CD4-positive, alpha-beta T cell treated with Interleukin-1 beta for 1 hour (primary cell): Measurements from ENCODE around the gene ZNF280A.
"Not testable (repeated sequence)": the region's sequence is repeated elsewhere in the genome, so short reads cannot be mapped to it uniquely, and the experiment has no call there.

Source experiments
- DNase-seq, 2 donors: peaks; one replicate each; pipeline ENCODE4 v3.0.0-alpha.2; 2020 to 2022

Gene ZNF280A

DNA sequence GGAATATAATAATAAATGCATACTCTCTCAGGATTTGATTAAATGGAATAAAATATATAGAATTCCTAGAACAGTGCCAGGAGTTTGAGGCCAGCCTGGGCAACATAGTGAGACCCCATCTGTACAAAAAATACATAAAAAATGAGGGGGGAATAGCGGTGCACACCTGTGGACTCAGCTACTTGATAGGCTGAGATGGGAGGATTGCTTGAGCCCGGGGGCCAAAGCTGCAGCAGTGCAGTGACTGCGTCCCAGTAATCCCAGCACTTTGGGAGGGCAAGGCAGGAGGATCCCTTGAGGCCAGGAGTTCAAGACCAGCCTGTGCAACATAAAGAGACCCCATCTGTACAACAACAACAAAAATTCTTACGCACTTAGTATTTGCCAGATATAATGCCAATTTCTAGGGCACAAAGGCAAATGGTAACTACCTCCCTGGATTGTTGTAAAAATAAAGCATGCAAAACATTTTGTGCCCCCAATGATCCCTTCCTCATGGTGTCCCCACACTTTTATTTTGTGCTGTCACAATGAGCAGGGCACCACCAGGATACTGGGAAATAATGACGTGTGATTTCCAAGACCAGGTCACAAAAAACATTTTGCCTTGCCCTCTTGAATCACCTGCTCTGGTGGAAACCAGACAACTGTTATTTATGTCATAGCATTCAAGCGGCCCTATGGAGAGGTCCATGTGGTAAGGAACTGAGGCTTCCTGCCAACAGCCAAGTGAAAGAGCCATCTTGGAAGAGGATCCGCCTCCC is 18.3 kb upstream of the ZNF280A start:
- no peak for DNase-seq

DNA sequence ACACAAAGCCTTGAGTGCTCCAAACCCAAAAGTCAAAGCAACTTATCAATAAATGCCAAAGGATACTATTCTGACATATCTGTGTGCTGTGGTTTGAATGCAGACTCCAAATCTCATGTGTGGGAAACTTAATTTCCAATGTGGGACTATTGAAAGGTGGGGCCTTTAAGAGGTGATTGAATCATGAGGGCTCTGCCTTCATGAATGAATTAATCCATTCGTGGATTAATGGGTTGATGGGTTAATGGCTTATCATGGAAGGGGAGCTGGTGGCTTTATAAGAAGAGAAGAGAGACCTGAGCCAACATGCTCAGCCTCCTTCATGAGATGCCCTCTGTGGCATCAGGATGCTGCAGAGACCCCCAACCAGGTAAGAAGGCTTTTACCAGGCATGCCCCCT is 16.8 kb upstream of the ZNF280A start:
- no peak for DNase-seq

DNA sequence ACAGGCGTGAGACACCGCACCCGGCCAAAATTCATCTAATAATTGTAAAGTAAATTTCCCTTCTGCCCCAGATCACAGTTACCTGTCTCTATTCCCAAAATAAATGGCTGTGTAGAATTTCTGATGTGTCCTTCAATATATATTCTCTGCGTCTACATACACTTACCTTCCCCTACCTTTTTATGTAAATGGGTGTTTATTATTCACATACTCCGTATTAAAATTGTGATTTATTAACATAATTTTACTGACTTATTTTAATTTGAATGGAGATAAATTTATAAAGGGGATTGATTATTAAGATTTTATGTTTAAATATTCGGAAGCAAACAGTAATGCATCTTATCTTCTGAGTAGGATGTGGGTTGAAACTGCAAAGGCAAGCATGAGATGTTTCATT is 16.4 kb upstream of the ZNF280A start:
- DNase-seq = no peak

DNA sequence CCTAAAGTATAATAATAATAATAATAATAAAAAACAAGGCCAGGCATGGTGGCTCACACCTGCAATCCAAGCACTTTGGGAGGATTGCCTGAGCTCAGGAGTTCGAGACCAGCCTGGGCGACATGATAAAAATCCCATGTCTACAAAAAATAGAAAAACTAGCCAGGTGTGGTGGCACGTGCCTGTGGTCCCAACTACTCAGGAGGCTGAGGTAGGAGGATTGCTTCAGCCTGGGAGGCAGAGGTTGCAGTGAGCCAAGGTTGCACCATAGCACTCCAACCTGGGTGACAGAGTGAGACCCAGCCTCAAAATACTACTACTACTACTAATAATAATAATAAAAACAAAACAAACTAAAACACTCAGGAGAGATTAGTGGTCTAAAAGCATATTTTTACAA is 15.6 kb upstream of the ZNF280A start:
- DNase-seq = no peak

DNA sequence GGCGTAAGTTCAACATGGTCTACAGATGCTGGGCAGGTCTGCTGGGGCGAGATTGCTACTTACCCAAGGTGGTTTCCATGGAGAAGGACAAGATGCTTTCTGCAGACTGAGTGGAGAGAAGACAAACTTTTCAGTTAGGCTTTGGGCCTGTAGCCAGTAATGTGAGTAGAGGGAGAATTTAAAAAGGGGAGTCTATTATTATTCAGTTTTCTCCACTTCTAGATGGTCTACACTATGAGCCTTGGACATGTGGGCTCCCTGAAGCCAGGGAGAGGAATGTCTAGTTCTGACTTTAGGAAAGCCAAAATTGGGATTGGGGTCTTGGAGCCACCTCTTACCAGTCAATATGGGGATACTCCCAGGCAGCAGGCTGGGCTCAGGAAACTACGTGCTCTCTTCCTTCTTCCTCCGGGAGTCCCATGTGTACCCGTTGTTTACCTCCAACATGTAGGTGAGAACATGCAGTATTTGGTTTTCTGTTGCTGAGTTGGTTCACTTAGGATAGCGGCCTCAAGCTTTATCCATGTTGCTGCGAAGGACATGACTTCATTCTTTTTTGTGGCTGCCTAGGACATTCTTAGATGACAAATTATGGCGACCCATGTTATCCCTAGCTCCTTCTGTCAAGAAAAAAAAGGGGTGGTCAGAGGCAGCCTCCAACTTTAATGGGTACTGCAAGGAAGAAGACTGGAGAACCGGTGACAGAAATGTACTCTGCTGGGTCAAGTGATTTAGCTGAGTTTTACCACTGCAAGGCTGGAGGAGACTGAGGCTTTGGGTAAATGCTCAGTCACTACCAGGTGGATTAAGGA is 14.7 kb upstream of the ZNF280A start:
- DNase-seq = no peak

DNA sequence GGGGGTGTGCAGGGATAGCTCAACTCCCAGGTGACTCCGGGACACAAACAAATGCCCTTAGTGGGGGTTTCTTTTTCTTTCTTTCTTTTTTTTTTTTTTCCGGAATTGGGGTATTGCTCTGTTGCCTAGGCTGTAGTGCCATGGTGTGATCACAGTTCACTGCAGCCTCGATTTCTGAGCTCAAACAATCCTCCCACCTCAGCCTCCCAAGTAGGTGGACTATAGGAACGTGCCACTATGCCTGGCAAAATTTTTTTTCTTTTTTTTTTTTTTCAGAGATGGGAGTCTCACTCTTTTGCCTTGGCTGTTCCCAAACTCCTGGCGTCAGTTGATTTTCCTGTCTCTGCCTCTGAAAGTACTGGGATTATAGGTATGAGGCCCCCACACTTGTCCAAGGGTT is 13.8 kb upstream of the ZNF280A start:
- no peak for DNase-seq

DNA sequence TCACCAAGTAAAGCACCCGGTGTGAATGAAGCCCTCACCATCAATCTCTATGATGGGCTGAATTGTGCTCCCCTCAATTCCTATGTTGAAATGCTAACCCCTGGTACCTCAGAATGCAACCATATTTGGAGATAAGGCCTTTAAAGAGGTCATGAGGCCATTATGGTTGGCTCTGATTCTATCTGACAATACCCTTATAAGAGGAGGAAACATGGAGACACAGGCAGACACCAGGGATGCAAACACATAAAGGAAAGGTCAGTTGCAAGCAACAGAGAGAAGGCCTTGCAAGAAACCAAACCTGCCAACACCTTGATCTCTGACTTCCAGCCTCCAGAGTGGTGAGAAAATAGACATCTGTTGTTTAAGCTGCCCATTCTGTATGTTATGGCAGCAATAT is 13.3 kb upstream of the ZNF280A start:
- no peak for DNase-seq

DNA sequence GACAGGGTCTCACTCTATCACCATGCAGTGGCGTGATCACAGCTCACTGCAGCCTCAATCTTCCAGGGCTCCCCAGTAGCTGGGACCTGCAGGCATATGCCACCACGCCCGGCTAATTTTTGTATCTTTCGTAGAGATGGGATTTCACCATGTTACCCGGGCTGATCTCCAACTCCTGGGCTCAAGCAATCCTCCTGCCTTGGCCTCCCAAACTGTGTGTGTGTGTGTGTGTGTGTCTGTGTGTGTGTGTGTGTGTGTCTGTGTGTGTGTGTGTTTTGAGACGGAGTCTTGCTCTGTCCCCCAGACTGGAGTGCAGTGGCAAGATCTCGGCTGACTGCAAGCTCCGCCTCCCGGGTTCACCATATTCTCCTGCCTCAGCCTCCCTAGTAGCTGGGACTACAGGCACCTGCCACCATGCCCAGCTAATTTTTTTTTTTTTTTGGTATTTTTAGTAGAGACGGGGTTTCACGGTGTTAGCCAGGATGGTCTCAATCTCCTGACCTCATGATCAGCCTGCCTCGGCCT is 12.5 kb upstream of the ZNF280A start:
- DNase-seq = not testable (repeated sequence)

DNA sequence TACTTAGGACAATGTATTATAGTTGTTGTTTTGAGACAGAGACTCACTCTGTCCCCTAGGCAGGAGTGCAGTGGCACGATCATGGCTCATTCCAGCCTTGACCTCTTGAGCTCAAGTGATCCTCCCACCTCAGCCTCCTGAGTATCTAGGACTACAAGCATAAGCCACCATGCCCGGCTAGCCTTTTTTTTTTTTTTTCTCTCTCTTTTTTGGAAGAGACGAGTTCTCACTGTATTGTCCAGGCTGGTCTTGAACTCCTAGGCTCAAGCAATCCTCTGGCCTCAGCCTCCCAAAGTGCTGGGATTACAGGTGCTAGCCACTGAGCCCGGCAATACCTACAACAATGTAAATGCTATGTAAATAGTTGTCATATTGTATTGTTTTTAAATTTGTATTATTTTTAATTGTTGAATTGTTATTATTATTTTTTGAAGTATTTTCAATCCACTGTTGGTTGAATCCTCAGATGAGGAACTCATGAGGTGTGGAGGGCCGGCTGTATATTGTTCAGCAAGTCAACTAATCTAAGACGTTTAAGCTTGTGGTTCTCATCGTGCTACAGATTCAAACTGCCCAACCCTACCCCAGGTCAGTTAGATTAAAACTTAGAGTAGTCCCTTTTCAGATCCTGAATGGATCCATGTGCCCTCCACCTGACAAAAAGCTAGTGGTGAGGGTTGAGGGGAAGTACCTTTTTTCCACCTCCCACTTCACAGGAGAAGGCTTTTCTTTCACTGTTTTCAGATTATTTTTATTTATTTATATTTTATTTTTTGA is 11.9 kb upstream of the ZNF280A start:
- DNase-seq = no peak

DNA sequence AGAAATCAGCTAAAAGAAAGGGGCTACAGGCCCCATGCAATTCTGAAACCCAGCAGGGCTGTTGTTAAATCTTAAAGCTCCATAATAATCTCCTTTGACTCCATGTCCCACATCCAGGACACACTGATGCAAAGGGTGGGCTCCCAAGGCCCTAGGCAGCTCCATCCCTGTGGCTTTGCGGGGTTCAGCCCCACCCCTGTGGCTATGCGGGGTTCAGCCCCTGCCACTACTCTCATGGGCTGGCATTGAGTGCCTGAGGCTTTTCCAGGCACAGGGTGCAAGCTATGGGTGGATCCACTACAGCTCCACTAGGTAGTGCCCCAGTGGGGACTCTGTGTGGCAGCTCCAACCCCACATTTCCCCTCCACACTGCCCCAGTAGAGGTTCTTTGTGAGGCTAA is 8.7 kb upstream of the ZNF280A start:
- DNase-seq = no peak

DNA sequence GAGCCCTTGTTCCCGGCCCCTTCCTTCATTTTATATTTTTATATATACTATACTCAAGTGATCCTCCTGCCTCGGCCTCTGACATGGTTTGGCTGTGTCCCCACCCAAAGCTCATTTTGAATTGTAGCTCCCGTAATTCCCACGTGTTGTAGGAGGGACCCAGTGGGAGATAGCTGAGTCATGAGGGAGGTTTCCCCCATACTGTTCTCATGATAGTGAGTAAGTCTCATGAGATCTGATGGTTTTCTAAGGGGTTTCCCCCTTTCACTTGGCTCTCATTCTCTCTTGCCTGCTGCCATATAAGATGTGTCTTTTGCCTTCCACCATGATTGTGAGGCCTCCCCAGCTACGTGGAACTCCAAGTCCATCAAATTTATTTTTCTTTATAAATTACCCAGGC is 7.2 kb upstream of the ZNF280A start:
- no peak for DNase-seq

DNA sequence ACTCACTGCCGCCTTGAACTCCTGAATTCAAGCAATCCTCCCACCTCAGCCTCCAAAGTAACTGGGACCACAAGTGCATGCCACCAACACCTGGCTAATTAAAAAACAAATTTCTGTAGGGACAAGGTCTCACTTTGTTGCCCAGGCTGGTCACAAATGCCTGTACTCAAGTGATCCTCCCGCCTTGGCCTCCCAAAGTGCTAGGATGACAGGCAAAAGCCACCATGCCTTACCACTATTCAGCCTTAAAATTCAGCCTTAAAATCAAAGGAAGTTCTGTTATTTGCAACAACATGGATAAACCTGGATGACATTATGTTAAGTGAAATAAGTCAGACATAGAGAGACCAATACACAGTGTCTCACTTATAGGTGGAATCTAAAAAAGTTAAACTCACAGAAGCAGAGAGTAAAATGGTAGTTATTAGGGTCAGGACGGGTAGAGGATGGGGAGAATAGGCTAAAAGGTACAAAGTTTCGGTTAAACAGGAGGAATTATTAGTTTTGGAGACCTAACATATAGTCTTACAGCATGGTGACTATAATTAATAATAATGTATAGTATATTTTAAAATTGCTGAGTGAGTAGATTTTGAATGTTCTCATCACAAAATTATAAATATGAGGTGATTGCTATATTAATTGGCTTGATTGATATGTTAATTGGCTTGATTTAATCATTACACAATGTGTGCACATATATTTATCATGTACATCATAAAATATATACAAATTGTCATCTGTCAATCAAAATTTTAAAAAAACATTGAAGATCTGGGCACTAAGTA is 6.2 kb upstream of the ZNF280A start:
- DNase-seq = no peak

DNA sequence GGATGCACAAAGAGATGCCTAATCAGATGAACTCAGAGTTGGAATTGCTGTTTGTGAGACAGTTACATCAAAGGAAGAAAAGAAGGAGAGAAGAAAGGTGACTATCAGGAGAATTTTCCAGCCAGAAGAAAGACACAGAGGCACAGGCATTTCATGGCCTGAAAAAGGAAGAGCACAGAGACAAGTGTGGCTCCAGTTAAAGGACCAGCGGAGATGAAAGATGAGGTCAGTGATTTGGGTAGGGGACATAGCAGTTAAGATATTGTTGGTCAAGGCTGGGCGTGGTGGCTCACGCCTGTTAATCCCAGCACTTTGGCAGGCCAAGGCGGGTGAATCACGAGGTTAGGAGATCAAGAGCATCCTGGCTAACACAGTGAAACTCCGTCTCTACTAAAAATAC is 3.4 kb upstream of the ZNF280A start:
- no peak for DNase-seq

DNA sequence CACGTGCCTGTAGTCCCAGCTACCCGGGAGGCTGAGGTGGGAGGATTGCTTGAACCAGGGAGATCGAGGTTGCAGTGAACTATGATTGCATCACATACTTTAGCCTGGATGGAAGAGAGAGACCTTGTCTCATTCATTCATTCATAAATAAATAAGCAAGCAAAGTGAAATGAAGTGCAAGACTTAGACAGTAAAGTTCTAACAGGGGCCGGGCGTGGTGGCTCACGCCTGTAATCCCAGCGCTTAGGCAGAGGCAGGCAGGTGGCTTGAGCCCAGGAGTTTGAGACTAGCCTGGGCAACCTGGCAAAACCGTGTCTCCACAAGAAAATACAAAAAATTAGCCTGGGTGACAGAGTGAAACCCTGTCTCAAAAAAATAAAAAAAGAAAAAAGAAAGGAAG is 1.6 kb upstream of the ZNF280A start:
- DNase-seq = no peak

DNA sequence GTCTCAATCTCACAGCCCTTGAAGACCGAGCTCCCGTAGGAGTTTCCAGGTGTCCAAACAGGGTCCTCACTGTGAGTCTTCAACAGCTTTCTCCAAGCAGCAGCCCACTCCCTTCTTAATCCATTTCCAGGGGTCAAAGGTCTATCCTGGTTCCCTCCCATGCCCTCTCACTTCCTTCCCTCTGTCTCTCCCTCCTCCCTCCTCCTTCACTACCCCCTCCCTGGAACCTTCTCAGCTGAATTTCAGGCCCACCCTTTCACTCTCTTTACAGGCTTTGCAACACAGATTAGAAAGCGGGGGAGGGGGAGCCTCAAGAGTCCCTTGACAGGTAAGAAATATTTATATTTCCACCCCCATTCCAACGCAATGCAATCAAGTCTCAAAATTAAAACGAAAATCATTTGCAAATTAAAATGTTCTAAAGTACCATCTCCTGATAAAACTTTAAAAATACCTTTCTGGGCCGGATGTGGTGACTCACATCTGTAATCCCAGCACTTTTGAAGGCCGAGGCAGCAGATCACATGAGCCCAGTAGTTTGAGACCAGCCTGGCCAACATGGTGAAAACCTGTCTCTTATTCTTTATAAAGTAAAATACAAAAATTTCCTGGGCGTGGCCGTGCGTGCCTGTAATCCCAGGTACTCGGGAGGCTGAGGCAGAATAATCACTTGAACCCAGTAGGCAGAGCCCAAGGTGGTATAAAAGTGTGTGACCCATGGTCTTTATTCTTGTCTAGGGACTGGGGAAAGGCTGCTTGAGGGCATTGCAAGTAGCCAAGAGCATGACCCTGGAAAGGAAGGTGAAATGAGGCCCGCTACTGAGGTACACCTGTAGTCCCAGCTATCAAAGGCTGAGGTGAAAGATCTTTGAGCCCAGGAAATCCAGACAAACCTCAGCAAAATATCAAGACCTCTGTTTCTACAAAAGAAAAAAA is 865 bp upstream of the ZNF280A start:
- no peak for DNase-seq

DNA sequence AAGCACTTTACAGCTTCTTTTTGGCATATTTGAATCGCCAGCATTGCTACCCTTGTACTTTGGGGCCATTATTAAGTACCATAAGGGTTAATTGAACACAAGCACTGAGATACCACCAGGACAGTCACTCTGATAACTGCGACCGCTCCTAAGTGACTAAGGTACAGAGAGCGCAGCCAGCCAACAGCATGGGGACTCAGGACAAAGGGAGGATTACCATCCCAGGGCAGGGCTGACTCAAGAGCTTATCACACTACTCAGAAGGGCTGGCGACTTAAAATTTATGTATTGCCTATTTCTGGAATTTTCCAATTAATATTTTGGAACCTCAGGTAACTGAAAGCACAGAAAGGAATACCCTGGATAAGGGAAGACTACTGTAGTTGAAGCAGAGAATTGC is 479 bp downstream of the ZNF280A start:
- no peak for DNase-seq

DNA sequence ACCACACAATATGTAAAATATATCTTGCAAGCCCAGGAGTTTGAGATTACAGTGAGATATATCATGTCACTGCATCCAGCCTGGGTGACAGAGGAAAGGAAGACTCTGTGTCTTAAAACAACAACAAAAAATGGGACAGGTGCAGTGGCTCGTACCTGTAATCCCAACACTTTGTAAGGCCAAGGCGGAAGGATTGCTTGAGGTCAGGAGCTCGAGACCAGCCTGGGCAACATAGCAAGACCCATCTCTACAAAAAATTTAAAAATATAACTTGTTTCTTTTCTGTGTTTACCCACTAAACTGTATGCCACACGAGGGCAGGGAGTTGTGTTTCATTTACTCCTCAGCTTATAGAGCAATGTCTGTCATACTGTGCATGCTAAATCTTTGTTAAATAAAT is 3.1 kb downstream of the ZNF280A start:
- no peak for DNase-seq

DNA sequence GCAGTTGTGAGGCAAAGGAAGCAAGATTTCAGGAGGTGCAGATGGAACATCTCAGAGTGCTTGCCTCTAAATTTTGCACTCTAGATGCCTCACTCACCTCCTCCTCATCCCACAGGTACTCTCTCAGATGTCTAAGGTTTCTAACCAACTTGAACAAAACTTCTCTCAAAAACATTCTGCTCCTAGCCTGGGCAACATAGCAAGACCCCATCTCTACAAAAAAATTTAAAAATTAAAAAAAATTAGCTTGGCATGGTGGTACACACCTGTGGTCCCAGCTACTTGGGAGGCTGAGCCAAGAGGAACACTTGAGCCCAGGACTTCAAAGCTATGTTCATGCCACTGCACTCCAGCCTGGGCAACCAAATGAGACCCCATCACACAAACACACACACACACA is 4.2 kb downstream of the ZNF280A start:
- no peak for DNase-seq

DNA sequence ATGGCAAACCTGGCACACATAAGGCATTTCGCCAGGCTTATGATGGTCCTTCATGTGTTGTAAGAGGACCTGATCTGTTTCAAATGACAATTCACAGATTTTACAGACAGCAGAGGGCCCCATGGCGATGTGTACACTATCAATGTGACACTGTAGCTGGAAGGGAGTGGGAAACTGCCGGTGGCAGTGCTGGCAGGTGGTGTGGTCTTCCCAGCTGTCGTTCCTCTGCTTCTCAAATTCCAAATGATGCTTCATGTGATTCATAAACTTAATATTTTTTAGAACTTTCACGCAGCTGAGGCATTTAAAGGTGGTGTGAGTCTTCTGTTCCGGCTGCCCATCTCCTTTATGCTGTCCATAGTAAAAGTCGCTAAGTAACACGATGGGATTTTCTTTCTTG is 5.6 kb downstream of the ZNF280A start:
- DNase-seq = not testable (repeated sequence)

DNA sequence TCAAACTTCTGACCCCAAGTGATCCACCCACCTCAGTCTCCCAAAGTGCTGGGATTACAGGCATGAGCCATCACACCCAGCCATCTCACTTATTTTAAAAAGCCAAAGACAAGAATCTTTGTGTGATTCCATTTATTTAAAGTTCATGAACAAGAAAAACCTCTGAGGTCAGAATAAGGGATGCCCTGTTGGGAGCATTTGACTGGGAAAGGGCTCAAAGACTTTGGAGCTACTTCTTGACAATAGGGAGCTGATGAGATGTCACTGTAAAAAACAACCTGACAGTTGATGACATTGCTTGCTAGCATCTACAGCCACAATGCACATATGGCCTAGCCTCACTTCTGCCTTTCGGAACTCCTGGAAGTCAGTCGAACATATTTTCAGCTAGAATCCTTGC is 6.5 kb downstream of the ZNF280A start:
- no peak for DNase-seq

DNA sequence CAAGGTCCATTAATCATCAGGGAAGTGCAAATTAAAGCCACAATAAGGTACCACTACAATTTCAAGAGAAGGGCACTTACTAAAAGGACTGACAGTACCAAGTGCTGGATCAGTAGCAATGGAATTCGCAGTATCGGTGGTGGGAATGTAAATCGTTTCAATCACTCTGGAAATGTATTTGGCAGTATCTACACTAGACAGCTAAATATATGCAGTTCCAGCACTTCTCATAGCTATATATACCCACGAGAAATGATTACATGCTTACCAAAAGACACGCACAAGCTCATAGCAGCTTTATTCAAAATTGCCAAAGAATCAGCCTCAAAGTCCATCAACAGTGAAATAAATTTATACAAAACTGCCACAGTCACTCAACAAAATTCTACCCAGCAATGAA is 7.1 kb downstream of the ZNF280A start:
- DNase-seq = no peak
